Skeletal muscle tissue (tissue), 4 donors: Measurements from ENCODE around the gene ODC1. TPM values are rescaled to one million over a fixed set of nuclear protein-coding genes. Genes with fewer than 3 reads are reported as not detected.

Experiments
- H3K27ac ChIP-seq: one replicate; pipeline ENCODE4 v1.7.0; 2013; ENCODE audit warnings: mild to moderate bottlenecking, low read depth, low read length, inconsistent platforms
- H3K27me3 ChIP-seq, 3 donors: one replicate each; pipeline ENCODE4 v1.7.0; 2013; ENCODE audit warnings: low read length in 3 of 3; ENCODE audit not compliant: control insufficient read depth in 3 of 3, insufficient read depth in 3 of 3
- H3K36me3 ChIP-seq, 3 donors: one replicate each; pipeline ENCODE4 v1.7.0; 2013; ENCODE audit warnings: low read length in 3 of 3; ENCODE audit not compliant: control insufficient read depth in 3 of 3, insufficient read depth in 3 of 3
- H3K4me1 ChIP-seq, 3 donors: one replicate each; pipeline ENCODE4 v1.7.0; 2013; ENCODE audit warnings: low read length in 3 of 3, mild to moderate bottlenecking in 3 of 3; ENCODE audit not compliant: control insufficient read depth in 3 of 3, insufficient read depth in 3 of 3
- H3K4me3 ChIP-seq, 3 donors: one replicate each; pipeline ENCODE4 v1.7.0; 2013; ENCODE audit warnings: low read length in 3 of 3
- H3K9ac ChIP-seq, 3 donors: one replicate each; pipeline ENCODE4 v1.7.0; 2013; ENCODE audit warnings: low read length in 3 of 3, mild to moderate bottlenecking in 3 of 3, moderate library complexity in 2 of 3, low read depth in 1 of 3
- H3K9me3 ChIP-seq, 3 donors: one replicate each; pipeline ENCODE4 v1.7.0; 2013; ENCODE audit warnings: low read length in 3 of 3; ENCODE audit not compliant: control insufficient read depth in 3 of 3
- total RNA-seq: library from RNA; depleted of rRNA; stranded (reverse); fragments of >200 nt; gene quantifications from one replicate; pipeline ENCODE4 v1.2.3, GENCODE V29; 2014
- donor health status: Osteomylitis.

The ODC1 gene
- total RNA-seq, 1 donor from 2014 or later = 99.7 TPM

- Histone ChIP-seq H3K4me3 (peak overlapping the region; percentile 5 to 45 (median 45)), H3K27ac (peak overlapping the region; percentile 74), H3K27me3 (no peaks in the 10 kb centered on the region), H3K36me3 (no peaks in the 10 kb centered on the region), H3K9me3 (no peaks in the 10 kb centered on the region), H3K9ac (peak overlapping the region in 2 of 3 donors; percentile 34 to 73), H3K4me1 (peaks cover 61 to 75% (median 62%) of the 10 kb centered on the region in 3 donors)
Observed at GRCh38 chr2:10404324-10405143, 43.6 kb downstream of the ODC1 start.

- no peak overlapping the region for H3K27ac ChIP-seq
- no peaks in the 10 kb centered on the region for H3K27me3 ChIP-seq
- no peaks in the 10 kb centered on the region for H3K9me3 ChIP-seq
- H3K4me3 ChIP-seq = no peak overlapping the region
- peaks cover 50 to 72% (median 53%) of the 10 kb centered on the region in 3 donors for H3K4me1 ChIP-seq
- no peaks in the 10 kb centered on the region for H3K36me3 ChIP-seq
- H3K9ac ChIP-seq = no peak overlapping the region
Observed at GRCh38 chr2:10402653-10403215, 45.4 kb downstream of the ODC1 start.

GRCh38 chr2:10402062-10402585, 46.0 kb downstream of the ODC1 start:
- H3K4me1 ChIP-seq = peaks cover 49 to 72% (median 49%) of the 10 kb centered on the region in 3 donors
- no peaks in the 10 kb centered on the region for H3K27me3 ChIP-seq
- no peak overlapping the region for H3K9ac ChIP-seq
- H3K27ac ChIP-seq = no peak overlapping the region
- no peaks in the 10 kb centered on the region for H3K36me3 ChIP-seq
- no peaks in the 10 kb centered on the region for H3K9me3 ChIP-seq
- H3K4me3 ChIP-seq = no peak overlapping the region

DNA sequence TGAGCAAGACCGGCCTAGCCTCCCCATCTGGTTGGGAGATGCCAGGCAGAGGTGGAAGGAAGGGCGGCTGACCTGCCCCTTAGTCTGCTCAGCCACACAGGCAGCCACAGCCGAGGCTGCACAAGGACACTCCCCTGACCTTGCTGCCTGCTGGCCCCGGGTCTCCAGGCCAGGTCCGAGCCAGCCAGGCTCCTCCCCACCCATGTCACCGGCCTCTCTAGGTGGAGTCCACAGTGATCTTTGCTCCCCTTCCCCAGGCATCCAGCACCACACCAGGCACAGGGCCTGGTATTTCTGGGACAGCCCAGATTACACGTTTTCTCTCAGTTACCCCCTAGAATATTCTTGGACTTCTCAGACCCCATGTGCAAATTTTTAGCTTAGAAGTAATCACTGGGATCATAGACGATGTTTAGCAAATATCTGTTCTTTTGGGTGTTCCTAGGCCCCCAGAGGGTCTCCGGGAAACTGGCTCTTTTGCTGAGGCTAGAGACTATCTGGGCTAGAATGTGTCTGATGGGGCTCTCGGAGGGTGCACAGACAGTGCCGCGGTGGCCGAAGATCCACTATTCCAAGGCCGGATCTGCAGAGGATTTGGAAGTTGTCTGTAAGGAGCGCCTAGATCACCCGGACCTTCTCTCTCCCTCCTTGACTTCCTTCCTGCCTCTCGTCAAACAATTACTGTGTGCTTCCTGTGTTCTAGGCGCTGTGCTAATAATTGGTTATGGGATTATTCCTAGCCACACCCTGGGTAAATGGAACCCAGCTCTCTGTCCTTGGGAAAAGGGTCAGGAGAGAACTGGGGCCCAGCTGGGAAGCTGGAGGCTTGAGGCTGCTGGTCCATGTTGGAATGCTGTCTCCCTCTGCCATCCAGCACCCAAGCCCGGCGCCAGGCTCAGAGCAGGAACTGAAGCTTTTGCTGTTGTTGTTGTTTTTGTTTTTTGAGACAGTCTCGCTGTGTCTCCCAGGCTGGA, 46.9 kb downstream of the ODC1 start:
- Histone ChIP-seq H3K4me3 (no peak overlapping the region), H3K27me3 (no peaks in the 10 kb centered on the region), H3K9ac (no peak overlapping the region), H3K36me3 (no peaks in the 10 kb centered on the region), H3K9me3 (no peaks in the 10 kb centered on the region), H3K27ac (peak overlapping the region; percentile 38), H3K4me1 (peaks cover 40 to 64% (median 41%) of the 10 kb centered on the region in 3 donors)

- Histone ChIP-seq H3K27ac (peak overlapping the region; percentile 26), H3K9me3 (no peaks in the 10 kb centered on the region), H3K27me3 (no peaks in the 10 kb centered on the region), H3K4me3 (no peak overlapping the region), H3K36me3 (no peaks in the 10 kb centered on the region), H3K9ac (no peak overlapping the region), H3K4me1 (peaks cover 33 to 57% (median 34%) of the 10 kb centered on the region in 3 donors)
Observed at GRCh38 chr2:10400568-10400977, 47.6 kb downstream of the ODC1 start.

DNA sequence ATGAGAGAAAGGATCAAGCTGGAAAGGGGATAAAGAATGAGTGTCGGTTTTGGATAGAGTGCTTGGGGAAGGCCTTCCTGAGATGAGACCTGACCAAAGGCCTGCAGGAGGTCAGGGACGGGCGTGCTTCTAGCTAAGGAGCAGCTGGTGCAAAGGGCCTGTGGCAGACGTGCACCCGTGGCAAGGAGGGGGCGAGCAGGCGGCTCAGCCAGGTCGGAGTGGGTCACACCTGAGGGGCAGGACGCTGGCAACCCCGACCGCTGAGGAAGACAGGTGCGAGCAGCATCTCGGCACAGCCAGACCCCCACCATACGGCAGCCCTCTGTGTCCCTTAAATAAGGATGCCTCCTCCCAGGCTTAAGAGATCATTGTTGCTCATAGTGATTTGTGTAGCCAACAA, 48.1 kb downstream of the ODC1 start:
- H3K4me1 ChIP-seq = peaks cover 27 to 51% (median 28%) of the 10 kb centered on the region in 3 donors
- no peak overlapping the region for H3K4me3 ChIP-seq
- no peak overlapping the region for H3K9ac ChIP-seq
- H3K27ac ChIP-seq = peak overlapping the region; percentile 4
- no peaks in the 10 kb centered on the region for H3K27me3 ChIP-seq
- no peaks in the 10 kb centered on the region for H3K36me3 ChIP-seq
- no peaks in the 10 kb centered on the region for H3K9me3 ChIP-seq

GRCh38 chr2:10399358-10399757, 48.8 kb downstream of the ODC1 start:
- no peak overlapping the region for H3K27ac ChIP-seq
- no peaks in the 10 kb centered on the region for H3K36me3 ChIP-seq
- no peaks in the 10 kb centered on the region for H3K9me3 ChIP-seq
- no peaks in the 10 kb centered on the region for H3K27me3 ChIP-seq
- H3K4me1 ChIP-seq = peaks cover 21 to 45% (median 22%) of the 10 kb centered on the region in 3 donors
- no peak overlapping the region for H3K4me3 ChIP-seq
- H3K9ac ChIP-seq = no peak overlapping the region

DNA sequence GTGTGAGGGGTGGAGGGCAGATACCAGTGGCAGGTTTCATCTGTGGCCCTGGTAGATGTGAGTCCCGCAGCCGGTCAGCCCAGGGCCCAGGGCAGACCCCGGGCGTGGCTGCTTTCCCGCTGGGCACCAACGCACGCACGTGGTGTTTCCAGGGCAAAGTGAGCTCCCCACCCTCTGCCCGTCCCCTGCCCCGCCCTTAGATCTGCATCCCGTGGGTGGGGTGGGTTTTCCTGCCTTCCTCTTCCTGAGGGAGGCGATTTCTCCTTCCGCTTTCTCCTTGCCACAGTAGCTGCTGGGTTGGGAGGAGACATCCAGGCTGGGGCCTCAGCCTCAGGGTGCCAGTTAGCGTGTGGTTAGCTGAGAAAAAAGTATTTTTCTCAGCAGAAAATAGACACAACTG, 49.6 kb downstream of the ODC1 start:
- no peaks in the 10 kb centered on the region for H3K9me3 ChIP-seq
- H3K27ac ChIP-seq = no peak overlapping the region
- no peaks in the 10 kb centered on the region for H3K36me3 ChIP-seq
- no peak overlapping the region for H3K9ac ChIP-seq
- H3K4me3 ChIP-seq = no peak overlapping the region
- peaks cover 16 to 41% (median 18%) of the 10 kb centered on the region in 3 donors for H3K4me1 ChIP-seq
- no peaks in the 10 kb centered on the region for H3K27me3 ChIP-seq

DNA sequence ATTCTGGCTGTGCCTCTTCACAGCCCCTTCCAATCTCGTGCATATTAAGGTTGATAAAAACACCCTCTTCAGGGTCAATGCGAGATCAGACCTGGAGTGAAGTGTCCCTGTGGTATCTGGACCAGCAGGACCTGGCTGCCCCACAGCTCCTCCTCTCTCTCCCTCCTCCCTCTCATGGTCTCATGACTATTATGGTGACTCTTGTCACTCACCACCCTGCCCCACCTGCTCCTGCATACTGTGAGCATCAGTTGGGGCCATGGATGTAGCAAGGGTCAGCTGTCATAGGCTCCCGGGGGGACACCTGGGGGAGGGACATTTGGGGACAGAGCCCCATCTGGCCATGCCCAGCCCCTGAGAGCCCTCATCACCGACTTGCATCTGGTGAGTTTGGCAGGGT, 50.2 kb downstream of the ODC1 start:
- Histone ChIP-seq H3K9ac (no peak overlapping the region), H3K36me3 (no peaks in the 10 kb centered on the region), H3K4me3 (no peak overlapping the region), H3K9me3 (no peaks in the 10 kb centered on the region), H3K27me3 (no peaks in the 10 kb centered on the region), H3K27ac (no peak overlapping the region), H3K4me1 (peaks cover 16 to 45% (median 18%) of the 10 kb centered on the region in 3 donors)
